Dermis blood vessel endothelial cell (primary cell): ENCODE data around the gene EID3. TPM values are rescaled to one million over a fixed set of nuclear protein-coding genes. Genes with fewer than 3 reads are reported as not detected.

Source experiments
- DNase-seq: peaks from one replicate; pipeline ENCODE4 v3.0.0; 2010
- total RNA-seq: library from RNA; depleted of rRNA; stranded (reverse); fragments of >200 nt; gene quantifications from 2 replicates; pipeline ENCODE4 v1.2.3, GENCODE V29; 2014

Gene EID3
- total RNA-seq, 1 donor from 2014 or later: 6.8 TPM

GRCh38 chr12:104340177-104340576 is 36.6 kb downstream of the EID3 start:
- DNase-seq: peak; percentile 61

GRCh38 chr12:104340925-104341611 is 37.5 kb downstream of the EID3 start:
- DNase-seq: peak; percentile 31

DNA sequence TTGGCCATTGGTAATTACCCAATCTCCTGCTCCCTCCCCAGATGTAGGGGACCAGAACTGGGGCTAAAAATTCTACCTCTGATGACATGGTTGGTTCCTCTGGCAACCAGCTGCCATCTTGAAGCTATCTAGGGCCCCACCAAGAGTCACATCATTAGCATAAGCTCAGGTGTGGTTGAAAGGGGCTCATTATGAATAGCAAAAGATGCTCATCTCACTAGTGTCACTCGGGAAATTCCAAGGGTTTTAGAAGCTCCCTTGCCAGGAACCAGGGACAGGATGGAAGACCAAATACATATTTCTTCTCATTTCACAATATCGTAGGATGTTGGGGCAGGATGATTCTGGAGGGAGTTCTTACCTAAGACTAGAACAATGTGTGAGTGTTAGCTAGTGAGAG is 38.6 kb downstream of the EID3 start:
- no peak for DNase-seq

GRCh38 chr12:104342635-104343249 is 39.2 kb downstream of the EID3 start:
- DNase-seq: no peak

DNA sequence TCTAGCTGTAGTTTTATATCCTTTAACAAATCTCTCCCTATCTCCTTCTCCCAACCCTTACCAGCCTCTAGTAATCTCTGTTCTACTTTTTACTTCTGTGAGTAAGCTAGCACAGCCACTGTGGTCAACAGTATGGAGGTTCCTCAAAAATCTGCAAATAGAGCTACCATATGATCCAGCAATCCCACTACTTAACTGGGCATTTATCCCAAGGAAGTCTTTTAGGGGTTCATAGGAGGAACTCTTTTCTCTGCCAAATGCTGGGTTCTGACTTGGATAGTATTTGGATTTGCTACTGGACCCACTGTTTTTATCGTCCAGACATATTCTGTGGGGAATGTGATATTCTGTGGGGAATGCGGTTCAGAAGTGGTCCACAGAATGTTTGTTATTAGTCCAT is 41.1 kb downstream of the EID3 start:
- no peak for DNase-seq

DNA sequence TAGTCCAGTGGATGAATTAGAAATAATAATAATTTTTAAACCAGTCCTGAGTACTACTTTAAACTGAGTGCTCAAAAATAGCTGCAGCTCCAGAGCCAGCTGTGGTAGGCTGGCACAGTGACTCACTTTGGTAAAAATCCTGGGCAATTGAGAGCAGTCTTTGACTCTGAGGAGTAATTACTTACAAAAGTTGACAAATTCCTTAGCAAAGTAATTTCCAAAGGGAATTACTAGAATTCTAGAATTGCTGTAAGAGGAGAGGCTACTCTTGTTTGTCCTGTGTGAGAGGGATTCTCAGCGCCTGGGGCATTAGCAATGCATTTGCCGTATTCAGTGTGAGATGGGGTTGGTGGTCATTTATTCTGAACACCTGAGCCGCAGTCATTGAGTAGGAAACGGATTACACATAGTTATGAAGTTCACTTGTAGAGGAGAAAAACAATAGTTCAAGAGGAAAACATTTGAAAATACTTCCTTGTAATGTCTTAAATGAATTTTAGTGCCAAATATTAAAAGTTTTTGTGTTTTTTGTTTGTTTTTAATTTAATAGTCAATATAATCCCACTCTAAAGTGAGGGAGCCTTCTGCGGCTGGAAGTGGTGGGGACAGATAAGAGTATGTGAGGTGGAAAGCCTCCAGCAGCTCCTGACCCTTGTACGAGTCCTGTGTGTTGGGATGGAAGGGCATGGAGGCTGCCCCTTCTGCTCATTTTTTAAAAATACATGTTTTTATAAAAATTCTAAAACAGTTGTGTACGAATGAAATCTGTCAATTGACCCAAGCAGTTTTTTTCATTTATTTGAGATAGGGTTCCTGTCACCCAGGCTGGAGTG is 41.9 kb downstream of the EID3 start:
- no peak for DNase-seq

DNA sequence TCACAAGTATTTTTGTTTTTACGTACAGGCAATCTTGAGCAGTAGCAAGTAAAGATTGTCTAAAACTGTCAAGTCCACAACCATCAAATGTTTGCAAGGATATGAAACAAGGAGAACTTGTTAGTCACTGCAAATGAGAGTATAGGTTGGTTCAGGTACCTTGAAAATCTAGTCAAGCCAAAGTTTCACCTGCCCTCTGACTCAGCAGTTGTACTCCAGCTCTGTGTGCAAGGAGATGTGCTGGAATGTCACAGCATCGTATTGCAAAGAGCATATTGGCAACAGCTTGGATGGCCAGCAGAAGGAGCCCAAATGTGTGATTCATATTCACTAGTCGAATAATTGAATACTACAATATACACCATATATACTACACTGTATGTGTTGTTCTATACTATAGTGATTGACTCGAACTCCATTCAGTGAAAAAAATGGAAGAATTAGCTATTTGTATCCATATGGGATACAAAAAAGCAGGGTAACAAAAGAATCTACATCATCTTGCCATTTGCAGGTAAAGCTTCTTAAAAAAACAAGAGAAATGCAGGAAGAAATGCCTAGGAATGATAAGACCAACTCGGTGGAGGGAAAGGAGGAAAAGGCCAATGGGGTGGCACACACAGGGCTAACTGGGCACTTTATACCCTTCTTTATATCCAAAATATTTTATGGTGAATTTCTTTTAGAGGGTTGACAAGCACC is 44.0 kb downstream of the EID3 start:
- no peak for DNase-seq

DNA sequence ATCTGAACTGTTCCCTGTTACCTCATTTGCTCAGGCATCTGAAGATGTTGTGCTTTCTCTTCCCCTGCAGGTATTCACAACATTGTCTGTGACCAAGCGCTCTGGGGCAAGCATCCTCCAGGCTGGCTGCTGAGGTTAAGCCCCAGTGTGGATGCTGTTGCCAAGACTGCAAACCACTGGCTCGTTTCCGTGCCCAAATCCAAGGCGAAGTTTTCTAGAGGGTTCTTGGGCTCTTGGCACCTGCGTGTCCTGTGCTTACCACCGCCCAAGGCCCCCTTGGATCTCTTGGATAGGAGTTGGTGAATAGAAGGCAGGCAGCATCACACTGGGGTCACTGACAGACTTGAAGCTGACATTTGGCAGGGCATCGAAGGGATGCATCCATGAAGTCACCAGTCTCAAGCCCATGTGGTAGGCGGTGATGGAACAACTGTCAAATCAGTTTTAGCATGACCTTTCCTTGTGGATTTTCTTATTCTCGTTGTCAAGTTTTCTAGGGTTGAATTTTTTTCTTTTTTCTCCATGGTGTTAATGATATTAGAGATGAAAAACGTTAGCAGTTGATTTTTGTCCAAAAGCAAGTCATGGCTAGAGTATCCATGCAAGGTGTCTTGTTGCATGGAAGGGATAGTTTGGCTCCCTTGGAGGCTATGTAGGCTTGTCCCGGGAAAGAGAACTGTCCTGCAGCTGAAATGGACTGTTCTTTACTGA is 44.9 kb downstream of the EID3 start:
- no peak for DNase-seq

DNA sequence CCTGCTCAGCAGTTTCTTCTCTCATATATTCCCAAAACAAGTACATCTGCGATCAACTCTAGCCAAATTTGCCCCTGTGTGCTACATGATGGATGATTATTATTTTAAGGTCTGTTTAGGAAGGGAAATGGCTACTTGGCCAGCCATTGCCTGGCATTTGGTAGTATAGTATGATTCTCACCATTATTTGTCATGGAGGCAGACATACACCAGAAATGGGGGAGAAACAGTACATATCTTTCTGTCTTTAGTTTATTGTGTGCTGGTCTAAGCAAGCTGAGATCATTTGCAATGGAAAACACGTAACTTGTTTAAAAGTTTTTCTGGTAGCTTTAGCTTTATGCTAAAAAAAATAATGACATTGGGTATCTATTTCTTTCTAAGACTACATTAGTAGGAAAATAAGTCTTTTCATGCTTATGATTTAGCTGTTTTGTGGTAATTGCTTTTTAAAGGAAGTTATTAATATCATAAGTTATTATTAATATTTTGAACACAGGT is 45.5 kb downstream of the EID3 start:
- DNase-seq: no peak

DNA sequence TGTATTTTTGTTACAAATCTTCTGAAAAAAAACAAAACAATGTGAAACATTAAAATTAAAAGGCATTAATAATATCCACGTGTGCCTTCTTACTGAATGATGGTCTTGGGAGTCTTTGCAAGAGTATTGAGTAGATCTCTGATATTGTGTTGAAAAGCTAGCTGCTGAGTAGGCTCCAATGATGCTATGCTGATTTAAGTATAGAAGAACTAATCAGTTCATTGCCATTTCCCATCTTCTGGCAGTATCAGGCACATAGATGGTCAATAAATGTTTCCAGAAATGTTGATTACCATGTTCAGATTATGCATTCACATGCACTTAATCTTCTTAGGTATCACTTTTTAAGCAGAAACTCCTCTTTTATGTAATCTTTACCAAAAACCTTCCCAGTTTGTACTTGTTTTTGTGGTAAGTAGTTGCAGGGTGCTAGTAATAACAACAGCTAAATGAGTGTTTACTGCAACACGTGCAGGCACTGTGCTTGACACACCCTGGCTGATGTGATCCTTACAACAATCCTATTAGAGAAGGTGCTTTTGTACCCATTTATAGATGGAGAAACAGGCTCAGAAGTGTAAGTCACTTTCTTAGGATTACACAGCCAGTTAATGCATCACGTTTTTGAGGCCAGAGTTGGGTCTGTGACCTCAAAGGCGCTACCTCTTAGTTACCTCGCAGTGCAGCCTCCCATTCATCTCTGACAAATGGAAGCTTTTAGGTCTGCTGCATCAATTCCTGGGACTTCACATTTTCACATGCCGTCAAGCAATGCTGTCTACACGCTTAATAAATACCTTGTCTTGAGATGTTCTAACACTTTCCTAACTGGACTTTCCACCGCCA is 46.9 kb downstream of the EID3 start:
- no peak for DNase-seq

GRCh38 chr12:104351057-104351983 is 47.8 kb downstream of the EID3 start:
- DNase-seq: no peak

DNA sequence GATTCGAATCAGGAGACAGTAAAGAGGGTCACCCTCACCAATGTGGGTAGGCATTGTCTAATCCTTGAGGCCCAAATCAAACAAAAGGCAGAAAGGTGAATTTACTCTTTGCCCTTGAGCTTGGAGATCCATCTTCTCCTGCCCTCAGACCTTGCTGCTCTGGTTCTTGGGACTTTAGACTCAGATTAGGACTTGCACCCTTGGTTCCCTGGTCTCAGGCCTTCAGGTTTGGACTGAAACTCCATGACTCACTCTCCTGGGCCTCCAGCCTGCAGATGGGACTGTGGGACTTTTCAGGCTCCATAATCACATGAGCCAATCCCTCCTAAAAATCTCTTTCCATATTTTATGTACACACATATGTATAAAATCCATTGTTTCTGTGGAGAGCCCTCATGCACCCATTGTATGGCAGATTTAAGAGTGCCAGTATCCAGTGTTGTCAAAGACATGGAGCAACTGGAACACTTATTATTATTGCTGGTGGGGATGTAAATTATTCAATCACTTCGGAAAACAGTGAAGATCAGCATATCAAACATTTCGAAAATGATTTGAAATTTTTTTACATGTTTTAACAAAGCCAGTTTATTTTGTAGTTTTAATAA is 48.7 kb downstream of the EID3 start:
- no peak for DNase-seq

GRCh38 chr12:104353012-104353981 is 49.8 kb downstream of the EID3 start:
- DNase-seq: no peak

GRCh38 chr12:104354167-104354867 is 50.8 kb downstream of the EID3 start:
- no peak for DNase-seq
